Liver (tissue), 9 donors: ENCODE results near the gene MMP2. TPM values are rescaled to one million over a fixed set of nuclear protein-coding genes. Genes with fewer than 3 reads are reported as not detected.
A peak's percentile ranks its signal among the peaks of the same experiment; 100 is the strongest.

ENCODE experiments used
- DNase-seq: peaks from one replicate; pipeline ENCODE4 v3.0.0-alpha.2; 2017; ENCODE audit warnings: low spot score
- H3K27ac ChIP-seq, 2 donors: one replicate each; pipeline ENCODE4 v1.7.0; 2013; ENCODE audit warnings: inconsistent platforms in 2 of 2, low read length in 2 of 2, control low read depth in 1 of 2, low read depth in 1 of 2, mild to moderate bottlenecking in 1 of 2
- H3K27me3 ChIP-seq, 4 donors: one replicate each; pipeline versions ENCODE4 v1.6.1 to v1.7.0; 2013; ENCODE audit warnings: low read length in 3 of 4, inconsistent platforms in 1 of 4, mild to moderate bottlenecking in 1 of 4, moderate library complexity in 1 of 4; ENCODE audit not compliant: control insufficient read depth in 4 of 4, insufficient read depth in 4 of 4
- H3K36me3 ChIP-seq, 4 donors: one replicate each; pipeline versions ENCODE4 v1.6.1 to v1.7.0; 2013; ENCODE audit warnings: low read length in 3 of 4, mild to moderate bottlenecking in 3 of 4, low read depth in 1 of 4, moderate library complexity in 1 of 4; ENCODE audit not compliant: control insufficient read depth in 4 of 4, insufficient read depth in 3 of 4
- H3K4me1 ChIP-seq, 4 donors: one replicate each; pipeline versions ENCODE4 v1.6.1 to v1.7.0; 2013; ENCODE audit warnings: low read length in 3 of 4, mild to moderate bottlenecking in 3 of 4, moderate library complexity in 1 of 4; ENCODE audit not compliant: control insufficient read depth in 4 of 4, insufficient read depth in 4 of 4
- H3K4me3 ChIP-seq, 3 donors: one replicate each; pipeline versions ENCODE4 v1.6.1 to v1.7.0; 2013; ENCODE audit warnings: low read length in 3 of 3, control low read depth in 1 of 3, low read depth in 1 of 3, mild to moderate bottlenecking in 1 of 3
- H3K9ac ChIP-seq, 2 donors: one replicate each; pipeline ENCODE4 v1.7.0; 2013; ENCODE audit warnings: low read length in 2 of 2, mild to moderate bottlenecking in 2 of 2, moderate library complexity in 2 of 2, control low read depth in 1 of 2, low read depth in 1 of 2
- H3K9me3 ChIP-seq, 4 donors: one replicate each; pipeline versions ENCODE4 v1.6.1 to v1.7.0; 2013; ENCODE audit warnings: low read length in 3 of 4; ENCODE audit not compliant: control insufficient read depth in 4 of 4
- ATF3 ChIP-seq: IDR thresholded peaks from 2 replicates; pipeline ENCODE4 v1.6.1; 2016; ENCODE audit warnings: antibody characterized with exemption
- CTCF ChIP-seq: fragments of 150-350 bp; IDR thresholded peaks from 2 replicates; pipeline ENCODE4 v1.5.1; 2017; ENCODE audit warnings: improper control_type of control experiment, low read depth, low read length; ENCODE audit not compliant: missing input control
- FOXA1 ChIP-seq: IDR thresholded peaks from 2 replicates; pipeline ENCODE4 v1.6.1; 2016; ENCODE audit warnings: antibody characterized with exemption
- GABPA ChIP-seq, 2 donors: IDR thresholded peaks in 1 of 2; conservative IDR thresholded peaks in 1 of 2; 2 replicates each; pipeline ENCODE4 v1.6.1; 2016; ENCODE audit warnings: antibody characterized with exemption in 2 of 2, mild to moderate bottlenecking in 1 of 2, moderate library complexity in 1 of 2
- HNF4A ChIP-seq, 2 donors: conservative IDR thresholded peaks; 2 replicates each; pipeline ENCODE4 v1.6.1; 2016; ENCODE audit warnings: antibody characterized with exemption in 2 of 2, mild to moderate bottlenecking in 2 of 2
- HNF4G ChIP-seq: IDR thresholded peaks from 2 replicates; pipeline ENCODE4 v1.6.1; 2016; ENCODE audit warnings: antibody characterized with exemption
- JUND ChIP-seq, 2 donors: IDR thresholded peaks; 2 replicates each; pipeline ENCODE4 v1.6.1; 2016; ENCODE audit warnings: antibody characterized with exemption in 2 of 2
- MAX ChIP-seq: IDR thresholded peaks from 2 replicates; pipeline ENCODE4 v1.6.1; 2016; ENCODE audit warnings: antibody characterized with exemption
- NR2F2 ChIP-seq: IDR thresholded peaks from 2 replicates; pipeline ENCODE4 v1.6.1; 2016; ENCODE audit warnings: antibody characterized with exemption
- SP1 ChIP-seq: IDR thresholded peaks from 2 replicates; pipeline ENCODE4 v1.6.1; 2018; ENCODE audit warnings: antibody characterized with exemption, mild to moderate bottlenecking
- TAF1 ChIP-seq: conservative IDR thresholded peaks from 2 replicates; pipeline ENCODE4 v1.6.1; 2016; ENCODE audit warnings: antibody characterized with exemption, mild to moderate bottlenecking
- ZBTB33 ChIP-seq: IDR thresholded peaks from 2 replicates; pipeline ENCODE4 v1.6.1; 2016; ENCODE audit warnings: antibody characterized with exemption
- WGBS: extraction: QIAGEN DNeasy Blood & Tissue Kit; methylation state at CpG from one replicate; pipeline ENCODE4 v1.1.7; 2013; 5-methylcytosine and 5-hydroxymethylcytosine counted together
- polyA plus RNA-seq, 2 donors: library from polyadenylated mRNA; stranded (reverse) in 1 of 2; unstranded in 1 of 2; fragments of 200-250 nt in 1 of 2; fragments of >200 nt in 1 of 2; fragmentation: Nextera tagmentation in 1 of 2; extraction: Ambion mirVana in 1 of 2; gene quantifications; one replicate each; pipeline versions ENCODE4 v1.2.1 to v1.2.3, GENCODE V29; 2013 to 2015
- total RNA-seq, 2 donors: library from RNA; depleted of rRNA; stranded (reverse); fragments of >200 nt; gene quantifications; one replicate each; pipeline ENCODE4 v1.2.3, GENCODE V29; 2014
- donor health status: healthy.
- donor health status: healthy.
- donor health status: healthy.
- donor health status: healthy.
- donor health status: healthy.

The MMP2 gene
- total and polyA plus RNA-seq, 4 donors: 2.8 to 6.3 (median 5.3) TPM

DNA sequence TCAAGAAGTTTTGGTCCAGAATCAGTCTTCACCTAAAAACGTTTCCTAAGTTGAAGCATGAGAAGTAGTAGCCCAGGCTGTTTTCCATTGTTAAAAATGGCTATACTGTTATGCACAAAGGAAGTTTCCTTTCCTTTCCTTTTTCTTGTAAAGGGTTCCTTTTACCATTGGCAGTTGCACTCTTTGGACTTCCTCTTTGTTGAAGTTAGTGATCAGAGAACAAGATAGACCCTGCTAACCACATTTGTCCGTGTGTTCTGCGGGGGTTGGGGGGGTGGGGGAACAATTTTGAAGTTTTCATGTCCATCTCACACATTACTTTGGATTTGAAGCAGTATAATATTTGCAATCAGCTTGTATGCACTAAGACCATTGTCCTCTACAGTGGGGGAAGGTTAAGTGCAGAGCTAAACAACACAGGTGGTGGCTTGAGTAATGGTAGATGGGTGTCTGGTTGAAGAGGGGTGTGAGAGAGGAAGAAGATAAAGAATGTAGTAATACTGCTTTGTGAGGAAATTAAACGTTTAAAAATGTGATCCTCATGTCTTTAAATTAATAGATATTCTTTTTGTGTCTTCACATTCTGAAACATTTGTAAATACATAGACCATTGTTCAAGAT, 31.3 kb downstream of the MMP2 start:
- WGBS: 42% methylated on average over 4 of the region's 4 CpGs
- Histone ChIP-seq H3K9me3 (peaks cover 0 to 3% (median 0%) of the 10 kb centered on the region in 4 donors), H3K36me3 (no peaks in the 10 kb centered on the region), H3K9ac (no peak overlapping the region), H3K4me1 (peaks cover 0 to 6% (median 4%) of the 10 kb centered on the region in 4 donors), H3K4me3 (peak overlapping the region in 1 of 3 donors; percentile 59), H3K27me3 (no peaks in the 10 kb centered on the region), H3K27ac (no peak overlapping the region)
- TF ChIP-seq HNF4A (conservative IDR thresholded peaks at IDR 0.05) (no peak), CTCF (no peak), SP1 (no peak), NR2F2 (no peak), JUND (IDR thresholded peaks at IDR 0.05) (no peak), FOXA1 (no peak)
- no peak for DNase-seq

DNA sequence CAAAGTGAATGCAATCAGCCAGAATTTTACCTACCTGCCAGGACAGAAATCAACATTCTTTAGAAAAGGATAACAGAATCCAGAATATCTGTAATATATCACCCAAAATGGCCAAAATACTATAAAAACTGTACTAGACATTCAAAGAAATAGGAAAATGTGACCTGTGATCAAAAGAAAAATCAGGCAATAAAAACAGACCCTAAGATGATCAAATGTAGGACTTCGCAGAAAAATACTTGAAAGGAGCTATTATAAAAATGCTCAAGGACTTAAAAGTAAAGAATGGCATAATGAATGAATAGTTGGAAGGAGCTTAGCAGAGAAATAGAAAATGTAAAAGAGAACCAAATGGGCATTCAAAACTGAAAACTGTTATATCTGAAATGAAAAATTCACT, 33.9 kb downstream of the MMP2 start:
- Histone ChIP-seq H3K4me1 (peaks cover 0 to 6% (median 4%) of the 10 kb centered on the region in 4 donors), H3K9ac (no peak overlapping the region), H3K9me3 (peaks cover 0 to 3% (median 0%) of the 10 kb centered on the region in 4 donors), H3K4me3 (no peak overlapping the region), H3K27ac (no peak overlapping the region), H3K27me3 (no peaks in the 10 kb centered on the region), H3K36me3 (no peaks in the 10 kb centered on the region)
- WGBS: 96% methylated on average over 1 of the region's 1 CpG
- TF ChIP-seq ZBTB33: no peak
- TF ChIP-seq JUND (IDR thresholded peaks at IDR 0.05): no peak
- TF ChIP-seq MAX: no peak
- TF ChIP-seq ATF3: no peak
- no peak for TF ChIP-seq GABPA (IDR thresholded peaks at IDR 0.05 in 1 of 2, conservative IDR thresholded peaks at IDR 0.05 in 1 of 2)
- TF ChIP-seq TAF1: no peak
- no peak for DNase-seq

DNA sequence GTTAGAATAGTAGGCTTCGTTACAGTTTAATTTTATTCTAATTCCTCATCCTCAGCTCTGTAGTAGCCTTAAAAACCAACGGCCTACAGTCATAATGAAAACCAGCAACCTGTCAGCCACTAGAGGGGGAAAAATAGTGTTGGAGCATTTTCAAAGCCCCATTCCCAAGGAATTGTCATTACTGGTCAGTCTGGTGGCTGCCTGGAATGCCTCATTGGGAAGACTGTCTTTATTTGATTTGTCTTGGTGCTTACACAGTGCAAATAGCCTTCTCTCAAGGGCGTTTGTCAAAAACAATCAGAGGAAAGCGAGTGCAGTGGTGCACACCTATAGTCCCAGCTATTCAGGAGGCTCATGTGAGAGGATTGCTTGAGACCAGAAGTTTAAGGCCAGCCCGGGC, 34.6 kb downstream of the MMP2 start:
- H3K4me1 ChIP-seq: peaks cover 0 to 5% (median 4%) of the 10 kb centered on the region in 4 donors
- H3K36me3 ChIP-seq: no peaks in the 10 kb centered on the region
- H3K9ac ChIP-seq: no peak overlapping the region
- H3K27me3 ChIP-seq: no peaks in the 10 kb centered on the region
- no peak for TF ChIP-seq HNF4G
- no peak for TF ChIP-seq TAF1
- TF ChIP-seq ATF3: no peak
- WGBS: 85% methylated on average over 5 of the region's 5 CpGs
- no peak for DNase-seq
- no peak overlapping the region for H3K4me3 ChIP-seq
- H3K9me3 ChIP-seq: peaks cover 0 to 3% (median 0%) of the 10 kb centered on the region in 4 donors
- no peak overlapping the region for H3K27ac ChIP-seq
